Measurements from ENCODE around the gene MYO6.

The MYO6 gene

DNA sequence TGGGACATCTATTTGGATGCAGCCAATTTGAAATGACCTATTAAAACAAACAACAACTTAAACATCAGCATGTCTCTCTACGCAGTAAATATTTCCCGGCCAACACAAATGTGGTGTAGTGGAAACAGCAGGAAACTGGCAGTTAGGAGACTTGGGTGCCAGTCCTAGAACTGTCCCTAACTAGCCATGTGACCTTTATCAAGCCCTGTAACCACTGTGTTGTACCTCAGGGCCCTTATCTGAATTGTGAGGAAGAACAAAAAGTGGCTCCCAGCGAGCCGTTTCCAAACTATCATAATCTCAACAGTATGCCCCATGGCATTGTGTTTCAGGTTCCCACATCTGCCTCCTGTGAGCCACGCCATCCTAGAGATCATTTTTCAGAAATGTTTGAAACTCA is 198.9 kb downstream of the MYO6 start:
- no peak for DNase-seq (ENCODE audit: low spot score)

DNA sequence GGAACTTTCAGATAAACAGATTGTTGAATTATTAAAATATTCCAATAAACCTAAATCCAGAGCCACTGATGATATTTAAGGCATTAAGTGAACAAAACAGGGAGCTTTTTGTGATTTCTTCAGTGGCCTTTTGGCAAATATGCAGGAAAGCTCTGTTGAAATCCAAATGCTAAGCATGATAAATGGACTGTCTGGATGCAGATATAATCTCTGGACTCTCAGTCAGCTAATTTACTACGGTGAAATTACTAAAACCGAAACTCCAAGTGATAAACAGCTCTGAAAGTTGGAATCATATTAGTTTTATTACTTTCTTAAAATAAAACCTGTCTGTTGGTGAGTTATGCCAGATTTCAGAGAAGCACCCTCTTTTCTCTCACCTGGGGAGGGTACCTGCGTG is 203.1 kb downstream of the MYO6 start:
- DNase-seq (ENCODE audit: low spot score) = no peak

DNA sequence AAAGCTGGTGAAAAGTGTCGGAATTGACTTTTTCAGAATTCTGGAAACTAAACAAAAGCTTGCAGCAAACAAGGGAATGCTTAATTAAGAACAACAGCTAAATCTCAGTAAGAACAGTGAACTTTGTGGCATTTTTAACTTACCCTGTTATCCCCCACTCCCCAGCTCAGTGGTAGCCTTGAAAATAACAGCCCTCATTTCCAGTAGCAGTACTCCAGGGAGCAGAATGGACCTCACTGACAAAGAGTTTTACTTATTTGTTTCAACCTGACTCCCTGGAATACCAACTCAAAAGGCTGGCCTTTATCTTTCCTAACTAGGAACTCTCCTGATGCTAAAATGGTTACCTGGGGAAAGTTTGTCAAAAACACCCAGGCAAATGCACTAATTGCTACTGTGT is 214.5 kb downstream of the MYO6 start:
- no peak for DNase-seq (ENCODE audit: low spot score)

DNA sequence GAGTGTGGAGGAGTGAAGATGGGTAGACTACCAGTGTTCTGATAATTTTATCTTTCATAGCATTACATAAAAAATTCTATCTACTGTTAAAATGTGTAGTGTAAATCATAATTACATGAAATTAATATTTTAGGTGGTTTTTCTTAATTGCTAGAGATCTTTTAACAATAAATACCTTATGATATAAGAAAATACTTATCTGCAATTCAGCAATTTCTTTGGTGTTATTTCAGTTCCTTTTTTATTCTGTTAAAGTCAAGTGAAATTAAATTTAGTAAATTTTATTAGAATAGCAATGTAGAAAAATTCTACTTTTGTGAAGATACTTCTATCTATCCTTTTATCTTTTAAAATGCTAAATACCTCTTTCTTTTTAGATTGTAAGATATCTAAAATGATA is 219.1 kb downstream of the MYO6 start:
- DNase-seq (ENCODE audit: low spot score) = no peak

Measured in GM03348 (cell line).